HG03175 (cell line): ENCODE results near the gene MAB21L2.

Experiments
- ATAC-seq: cut with Tn5 transposase; IDR thresholded peaks from one replicate; pipeline ENCODE4 v1.9.1; 2021; ENCODE audit warnings: mild to moderate bottlenecking, moderate library complexity; ENCODE audit not compliant: unreplicated experiment

The MAB21L2 gene

GRCh38 chr4:150573534-150573933 lies 8.4 kb upstream of the MAB21L2 start:
- no peak for ATAC-seq

DNA sequence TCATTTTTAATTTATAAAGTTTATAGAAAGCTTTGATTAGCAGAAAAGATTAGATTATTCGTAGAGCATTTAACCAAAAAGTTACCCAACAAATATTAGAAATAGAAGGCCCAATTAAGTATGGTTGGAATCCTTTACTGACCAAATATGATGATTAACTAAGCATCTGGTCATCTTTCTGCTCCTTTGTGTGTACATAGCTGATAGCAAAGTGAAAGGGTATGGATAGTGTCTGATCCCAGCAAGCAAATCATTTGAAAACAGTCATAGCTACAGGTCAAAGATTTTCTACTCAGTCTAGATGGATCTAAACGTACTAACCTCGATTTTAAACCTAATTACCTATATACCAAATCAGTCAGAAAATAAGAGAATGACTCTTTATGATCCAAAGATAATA lies 7.3 kb upstream of the MAB21L2 start:
- no peak for ATAC-seq

DNA sequence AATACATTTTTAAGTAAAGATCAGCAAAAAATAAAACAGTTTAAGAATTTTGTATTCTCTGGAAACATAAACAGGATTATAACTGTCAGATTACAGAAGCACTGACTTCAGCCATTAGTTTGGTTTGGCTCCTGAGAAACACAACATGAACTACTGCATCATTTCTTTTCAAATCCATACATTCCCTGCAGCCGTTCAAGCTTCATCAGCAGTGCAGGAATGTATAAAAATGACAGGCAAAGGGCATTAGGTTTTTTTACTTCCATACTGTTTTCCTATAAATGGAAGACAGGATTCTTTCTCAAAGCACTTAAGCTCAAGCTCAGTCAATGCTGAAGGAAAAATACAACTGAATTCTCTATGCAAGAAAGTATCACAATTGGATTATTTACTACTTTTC lies 4.2 kb upstream of the MAB21L2 start:
- no peak for ATAC-seq

GRCh38 chr4:150578745-150579501 lies 3.0 kb upstream of the MAB21L2 start:
- no peak for ATAC-seq

DNA sequence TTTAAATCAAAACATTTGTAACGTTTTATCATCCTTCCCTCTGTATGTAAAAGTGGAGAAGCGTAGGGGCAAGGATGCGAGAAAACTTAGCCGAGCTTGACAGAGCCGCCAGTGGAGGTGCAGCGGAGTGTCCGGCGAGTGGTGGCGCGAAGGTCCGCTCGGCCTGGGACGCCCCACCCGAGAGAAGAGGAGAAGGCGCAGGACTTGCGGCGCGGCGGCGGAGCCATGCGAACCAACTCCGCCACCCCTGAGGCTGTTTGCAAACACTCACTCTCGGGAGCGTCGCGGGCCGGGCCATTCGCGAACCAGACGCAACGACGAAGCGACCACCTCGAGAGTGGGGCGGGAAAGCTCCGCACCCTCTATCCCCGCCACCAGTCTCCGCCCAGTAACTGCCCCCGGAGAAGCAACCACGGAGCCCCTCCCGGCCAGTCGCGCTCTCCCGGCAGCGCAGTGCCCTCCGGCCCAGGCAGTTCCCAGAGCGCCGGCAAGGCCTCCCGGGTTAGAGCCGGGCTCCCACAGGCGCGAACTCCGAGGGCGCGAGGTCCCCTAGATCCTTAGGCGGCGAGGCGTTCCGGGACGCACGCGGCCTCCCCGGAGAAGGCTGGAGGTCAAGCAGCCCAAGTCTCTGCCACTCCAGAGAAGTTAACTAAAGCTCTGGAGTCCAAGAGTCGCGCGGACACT lies 2.3 kb upstream of the MAB21L2 start:
- ATAC-seq = no peak

GRCh38 chr4:150580306-150580705 lies 1.6 kb upstream of the MAB21L2 start:
- ATAC-seq = no peak

DNA sequence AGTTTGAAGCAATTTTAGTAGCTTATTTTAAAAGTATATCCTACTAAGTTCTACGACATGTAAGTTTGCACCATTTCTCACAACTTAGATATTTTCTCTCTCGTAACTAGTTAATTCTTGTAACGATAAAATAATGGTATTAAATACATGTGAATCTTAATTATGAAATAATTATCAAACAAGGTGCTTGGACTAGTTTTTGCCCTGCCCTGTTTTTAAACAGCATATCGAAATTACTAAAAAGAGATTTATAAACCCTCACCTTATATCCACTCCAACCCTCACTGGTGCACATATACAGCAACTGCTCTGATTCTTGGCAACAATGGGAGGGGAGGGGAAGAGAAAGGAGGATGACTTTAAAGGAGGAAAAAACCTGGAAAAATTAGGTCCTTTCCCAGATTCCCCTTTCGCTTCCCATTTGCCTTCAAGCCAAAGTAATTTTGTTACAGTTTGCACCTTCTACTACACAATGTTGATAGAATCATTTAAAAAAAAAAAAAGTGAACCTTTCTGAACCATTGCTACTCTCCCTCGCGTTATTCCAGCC lies 820 bp upstream of the MAB21L2 start:
- no peak for ATAC-seq

DNA sequence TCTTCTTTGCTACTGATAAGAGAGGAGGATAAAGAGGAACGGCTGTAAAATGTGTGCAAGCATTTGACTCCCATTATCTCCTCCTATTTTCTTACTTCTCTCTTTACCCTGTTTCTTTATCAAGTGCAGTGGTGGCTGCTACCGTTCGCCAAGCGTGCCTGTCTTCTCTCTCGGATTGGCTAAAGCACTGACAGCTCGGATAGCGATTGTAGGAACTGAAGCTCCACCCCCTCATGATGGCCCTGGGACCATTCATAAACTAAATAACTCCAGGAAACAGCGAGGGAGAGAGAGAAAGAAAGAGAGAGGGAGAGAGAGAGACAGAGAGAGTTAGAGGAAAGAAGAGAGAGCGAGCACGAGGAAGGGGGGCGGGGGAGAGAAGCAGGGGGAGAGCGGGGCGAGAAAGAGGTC lies 305 bp upstream of the MAB21L2 start:
- no peak for ATAC-seq

DNA sequence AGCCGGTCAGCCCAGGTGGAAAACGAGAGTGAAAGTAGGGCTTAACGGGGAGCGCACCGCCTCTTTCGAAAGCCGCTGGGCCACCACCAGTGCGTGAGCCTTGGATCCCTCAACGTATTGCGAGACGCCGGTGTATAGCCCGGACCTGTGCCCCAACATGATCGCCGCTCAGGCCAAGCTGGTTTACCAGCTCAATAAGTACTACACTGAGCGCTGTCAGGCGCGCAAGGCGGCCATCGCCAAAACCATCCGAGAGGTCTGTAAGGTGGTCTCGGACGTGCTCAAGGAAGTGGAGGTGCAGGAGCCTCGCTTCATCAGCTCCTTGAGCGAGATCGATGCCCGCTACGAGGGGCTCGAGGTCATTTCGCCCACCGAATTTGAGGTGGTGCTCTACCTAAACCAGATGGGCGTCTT lies 929 bp downstream of the MAB21L2 start:
- ATAC-seq = no peak

DNA sequence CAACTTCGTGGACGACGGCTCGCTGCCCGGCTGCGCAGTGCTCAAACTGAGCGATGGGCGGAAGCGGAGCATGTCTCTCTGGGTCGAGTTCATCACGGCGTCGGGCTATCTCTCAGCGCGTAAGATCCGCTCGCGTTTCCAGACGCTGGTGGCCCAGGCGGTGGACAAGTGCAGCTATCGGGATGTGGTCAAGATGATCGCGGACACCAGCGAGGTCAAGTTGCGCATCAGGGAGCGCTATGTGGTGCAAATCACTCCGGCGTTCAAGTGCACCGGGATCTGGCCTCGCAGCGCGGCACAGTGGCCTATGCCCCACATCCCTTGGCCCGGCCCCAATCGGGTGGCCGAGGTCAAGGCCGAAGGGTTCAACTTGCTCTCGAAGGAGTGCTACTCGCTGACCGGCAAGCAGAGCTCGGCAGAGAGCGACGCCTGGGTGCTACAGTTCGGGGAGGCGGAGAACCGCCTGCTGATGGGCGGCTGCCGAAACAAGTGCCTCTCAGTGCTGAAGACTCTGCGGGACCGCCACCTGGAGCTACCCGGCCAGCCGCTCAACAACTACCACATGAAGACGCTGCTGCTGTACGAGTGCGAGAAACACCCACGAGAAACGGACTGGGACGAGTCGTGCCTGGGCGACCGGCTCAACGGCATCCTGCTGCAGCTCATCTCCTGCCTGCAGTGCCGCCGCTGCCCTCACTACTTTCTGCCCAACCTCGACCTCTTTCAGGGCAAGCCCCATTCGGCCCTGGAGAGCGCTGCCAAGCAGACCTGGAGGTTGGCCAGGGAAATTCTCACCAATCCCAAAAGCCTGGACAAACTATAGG lies 1.5 kb downstream of the MAB21L2 start:
- ATAC-seq = no peak

GRCh38 chr4:150584111-150584915 lies 2.4 kb downstream of the MAB21L2 start:
- ATAC-seq = no peak

DNA sequence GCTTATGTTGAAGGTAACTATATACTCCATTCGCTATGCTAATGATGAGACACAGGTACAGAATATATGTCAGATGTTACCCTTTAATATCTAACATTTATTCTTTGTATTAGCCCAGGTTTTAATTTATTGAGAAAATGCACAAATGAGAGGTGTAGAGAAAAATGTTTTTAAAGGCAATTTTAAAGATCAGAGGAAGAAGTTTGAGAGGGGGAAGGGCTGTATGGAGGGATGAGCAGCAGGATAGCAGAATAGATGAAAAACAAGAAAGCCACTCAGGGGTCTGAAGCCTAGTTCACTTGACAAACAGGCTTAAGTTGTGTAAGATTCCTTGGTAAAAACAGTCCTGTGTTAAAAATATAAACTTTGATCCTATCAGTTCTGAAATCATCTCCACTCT lies 3.7 kb downstream of the MAB21L2 start:
- no peak for ATAC-seq

DNA sequence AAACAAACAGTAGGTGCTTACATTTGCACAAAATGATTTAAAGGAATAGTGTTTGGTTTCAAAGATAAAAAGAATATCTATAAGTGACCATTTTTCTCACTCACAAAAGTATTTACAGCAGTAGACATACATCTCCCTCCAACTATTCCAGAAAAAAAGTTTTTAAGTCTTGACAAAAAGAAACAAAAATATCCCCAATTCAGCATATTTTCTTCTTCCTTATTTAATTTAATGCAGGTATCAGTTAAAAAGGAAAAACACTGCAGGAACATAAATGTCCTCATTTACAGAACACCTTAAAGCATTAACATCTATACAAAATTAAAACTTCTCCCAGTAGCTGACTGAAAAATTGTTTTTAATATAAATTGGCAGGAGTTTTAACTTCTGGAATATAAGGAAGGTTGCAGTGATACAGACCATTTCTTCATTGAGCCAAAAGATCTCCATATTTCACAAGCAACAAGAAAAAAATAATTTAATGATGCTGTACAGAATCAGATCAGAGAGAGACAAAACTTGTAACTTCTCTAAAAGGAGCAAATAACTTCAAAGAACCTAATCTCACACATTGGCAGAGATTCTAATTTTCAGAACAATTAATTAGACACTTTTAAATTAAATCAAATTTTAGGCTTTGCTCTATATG lies 4.3 kb downstream of the MAB21L2 start:
- no peak for ATAC-seq

- ATAC-seq = no peak
Observed at GRCh38 chr4:150588316-150588715, 6.4 kb downstream of the MAB21L2 start.

GRCh38 chr4:150589157-150589556 lies 7.2 kb downstream of the MAB21L2 start:
- no peak for ATAC-seq

DNA sequence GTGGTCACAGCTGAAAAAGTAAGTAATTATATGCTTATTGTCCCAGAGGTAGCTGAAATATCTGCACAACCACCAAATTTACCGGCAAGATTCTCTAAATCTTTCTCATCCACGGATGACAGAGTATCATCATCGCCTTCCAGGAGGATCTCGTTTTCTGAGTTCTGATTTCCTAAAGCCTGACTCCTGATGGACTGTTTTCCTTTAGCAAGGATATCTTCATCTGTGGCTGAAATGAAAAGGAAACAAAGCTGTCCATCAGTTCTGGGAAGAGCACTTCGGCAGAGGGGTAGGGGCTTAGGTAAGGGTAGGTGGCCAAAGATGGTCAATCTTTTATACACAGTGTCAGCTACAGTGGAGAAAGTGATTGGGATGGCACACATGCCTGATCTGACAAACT lies 8.7 kb downstream of the MAB21L2 start:
- no peak for ATAC-seq

DNA sequence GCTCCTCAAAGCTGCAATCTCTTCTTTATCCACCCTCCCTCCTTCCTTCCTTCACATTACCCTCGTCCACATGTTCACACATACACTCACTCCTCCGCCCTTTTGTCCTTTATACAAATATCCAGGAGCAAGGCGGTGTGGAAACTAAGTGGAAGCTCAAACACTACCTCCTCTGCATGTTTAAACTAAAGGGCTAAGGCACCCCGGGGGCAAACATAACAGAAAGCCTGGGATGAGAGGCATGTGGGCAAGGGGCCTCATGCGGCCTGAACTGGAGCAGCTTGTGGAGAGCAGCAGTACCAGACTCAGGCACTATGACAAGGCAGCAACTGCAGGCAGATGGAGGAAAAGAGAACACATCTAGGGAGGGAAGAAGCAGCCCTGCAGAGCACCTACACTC lies 9.5 kb downstream of the MAB21L2 start:
- ATAC-seq = no peak

DNA sequence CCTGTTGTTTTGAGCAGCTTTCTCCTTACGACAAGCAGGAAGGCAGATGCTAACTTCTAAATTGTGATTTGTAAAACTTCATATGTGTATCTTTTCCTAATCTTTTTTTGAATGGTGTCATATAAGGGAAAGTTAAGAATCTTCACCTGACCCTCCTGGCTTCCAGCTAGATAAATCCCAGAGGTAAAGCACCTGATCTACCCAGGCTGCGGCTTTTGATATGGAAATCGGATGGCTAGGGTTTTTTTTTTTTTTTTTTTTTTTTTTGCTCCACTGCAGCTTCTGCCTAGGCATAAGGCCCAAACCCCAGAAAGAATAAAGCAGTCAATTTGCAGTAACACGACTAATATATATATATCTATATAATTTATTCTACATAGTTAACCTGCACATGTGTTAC lies 10.0 kb downstream of the MAB21L2 start:
- no peak for ATAC-seq

- ATAC-seq = no peak
Observed at GRCh38 chr4:150593996-150594395, 12.0 kb downstream of the MAB21L2 start.

DNA sequence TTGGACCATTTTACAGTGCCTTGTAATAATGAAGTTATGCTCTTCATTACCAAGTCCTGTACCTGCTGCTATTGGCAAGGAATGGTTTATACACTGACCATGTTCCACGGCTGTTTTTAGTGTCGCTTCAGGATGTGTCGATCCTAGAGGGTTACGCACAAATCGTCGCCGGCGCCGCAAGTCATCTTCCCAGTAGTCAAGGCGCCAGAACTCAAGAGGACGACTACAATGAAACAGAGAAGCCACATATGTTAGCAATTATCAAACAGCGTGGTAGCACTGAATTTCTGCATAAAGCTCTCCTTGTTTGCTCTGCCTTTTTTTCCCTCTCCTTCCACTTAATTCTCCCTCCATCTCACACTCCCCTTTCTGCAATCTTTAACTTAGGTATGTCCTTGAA lies 17.0 kb downstream of the MAB21L2 start:
- ATAC-seq = no peak
